EL (cell line): ENCODE measurements around the gene WNT11.
A peak's percentile ranks its signal among the peaks of the same experiment; 100 is the strongest.

ENCODE experiments used
- DNase-seq: peaks from one replicate; pipeline ENCODE4 v3.0.0-alpha.2; 2016

WNT11 gene

GRCh38 chr11:76237914-76238313 is 31.6 kb upstream of the WNT11 start:
- peak; percentile 32 for DNase-seq

GRCh38 chr11:76237000-76237649 is 30.8 kb upstream of the WNT11 start:
- peak; percentile 39 for DNase-seq

- DNase-seq, result peak; percentile 76
These were observed 30.0 kb upstream of the WNT11 start for GRCh38 chr11:76236092-76236999.

- DNase-seq, result peak; percentile 95
These were observed 29.2 kb upstream of the WNT11 start for GRCh38 chr11:76235233-76236091.

GRCh38 chr11:76234416-76235232 is 28.3 kb upstream of the WNT11 start:
- DNase-seq, result peak; percentile 29

- DNase-seq, result peak; percentile 33
These were observed 27.7 kb upstream of the WNT11 start for GRCh38 chr11:76234021-76234415.

- DNase-seq, result no peak
These were observed 27.1 kb upstream of the WNT11 start for GRCh38 chr11:76233196-76233921.

GRCh38 chr11:76232026-76232665 is 25.8 kb upstream of the WNT11 start:
- no peak for DNase-seq

GRCh38 chr11:76231121-76231738 is 24.9 kb upstream of the WNT11 start:
- DNase-seq, result no peak

GRCh38 chr11:76230392-76230791 is 24.1 kb upstream of the WNT11 start:
- DNase-seq, result no peak

GRCh38 chr11:76229690-76230240 is 23.5 kb upstream of the WNT11 start:
- DNase-seq, result no peak

GRCh38 chr11:76228875-76229149 is 22.5 kb upstream of the WNT11 start:
- no peak for DNase-seq

- no peak for DNase-seq
These were observed 22.0 kb upstream of the WNT11 start for GRCh38 chr11:76228071-76228874.

- no peak for DNase-seq
These were observed 20.3 kb upstream of the WNT11 start for GRCh38 chr11:76226626-76227025.

- DNase-seq, result no peak
These were observed 18.9 kb upstream of the WNT11 start for GRCh38 chr11:76225122-76225611.

GRCh38 chr11:76224461-76225121 is 18.3 kb upstream of the WNT11 start:
- DNase-seq, result no peak

GRCh38 chr11:76221365-76221764 is 15.1 kb upstream of the WNT11 start:
- DNase-seq, result no peak

- no peak for DNase-seq
These were observed 12.9 kb upstream of the WNT11 start for GRCh38 chr11:76219243-76219642.
